Measurements from ENCODE around the gene SEC14L2.

Gene SEC14L2

DNA sequence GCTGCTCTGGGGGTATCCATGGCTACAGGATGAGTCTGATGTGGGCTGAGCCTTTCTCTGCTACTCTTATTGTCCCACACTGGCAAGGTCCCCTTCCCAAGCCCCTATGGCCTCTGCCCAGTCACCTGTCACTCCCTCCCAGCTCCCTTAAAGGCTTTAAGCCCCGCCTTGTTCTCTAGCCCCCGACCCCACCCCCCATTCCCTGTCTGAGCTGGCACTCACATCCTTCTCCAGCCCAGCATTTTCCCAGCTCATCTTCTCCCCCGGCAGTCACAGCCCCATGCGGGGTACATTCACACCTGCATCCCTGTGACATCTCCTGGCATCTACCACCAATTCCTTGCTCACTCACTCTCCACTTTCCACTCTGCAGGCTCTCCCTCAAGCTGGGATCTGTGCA is 33.1 kb downstream of the SEC14L2 start:
- H3K79me2 ChIP-seq (ENCODE audit: insufficient read depth, low read length): no peaks in the 10 kb centered on the region; the same call in 1 of the 2 replicates
- no peaks in the 10 kb centered on the region for H4K20me1 ChIP-seq (ENCODE audit: low read depth, low read length)
- peaks cover 8% of the 10 kb centered on the region; the same call in 1 of the 2 replicates for H3F3A ChIP-seq (ENCODE audit: insufficient read depth)
- H2AFZ ChIP-seq (ENCODE audit: low read depth, low read length, severe bottlenecking): no peak overlapping the region
- no peaks in the 10 kb centered on the region for H3K9me3 ChIP-seq (ENCODE audit: insufficient read depth, low read length)
- H3K4me2 ChIP-seq (ENCODE audit: low read depth, low read length, poor library complexity, severe bottlenecking): no peak overlapping the region
- no peaks in the 10 kb centered on the region for H3K36me3 ChIP-seq (ENCODE audit: low read length)
- no peak overlapping the region for H3K27ac ChIP-seq (ENCODE audit: low read depth, low read length)
- H3K4me3 ChIP-seq (ENCODE audit: insufficient read depth, low read length, poor library complexity, severe bottlenecking): no peak overlapping the region
- H3K27me3 ChIP-seq (ENCODE audit: low read length): no peaks in the 10 kb centered on the region
- no peak for TF ChIP-seq EZH2phosphoT487 (conservative IDR thresholded peaks at IDR 0.05; ENCODE audit: low read length)
- TF ChIP-seq, protein P1, sequence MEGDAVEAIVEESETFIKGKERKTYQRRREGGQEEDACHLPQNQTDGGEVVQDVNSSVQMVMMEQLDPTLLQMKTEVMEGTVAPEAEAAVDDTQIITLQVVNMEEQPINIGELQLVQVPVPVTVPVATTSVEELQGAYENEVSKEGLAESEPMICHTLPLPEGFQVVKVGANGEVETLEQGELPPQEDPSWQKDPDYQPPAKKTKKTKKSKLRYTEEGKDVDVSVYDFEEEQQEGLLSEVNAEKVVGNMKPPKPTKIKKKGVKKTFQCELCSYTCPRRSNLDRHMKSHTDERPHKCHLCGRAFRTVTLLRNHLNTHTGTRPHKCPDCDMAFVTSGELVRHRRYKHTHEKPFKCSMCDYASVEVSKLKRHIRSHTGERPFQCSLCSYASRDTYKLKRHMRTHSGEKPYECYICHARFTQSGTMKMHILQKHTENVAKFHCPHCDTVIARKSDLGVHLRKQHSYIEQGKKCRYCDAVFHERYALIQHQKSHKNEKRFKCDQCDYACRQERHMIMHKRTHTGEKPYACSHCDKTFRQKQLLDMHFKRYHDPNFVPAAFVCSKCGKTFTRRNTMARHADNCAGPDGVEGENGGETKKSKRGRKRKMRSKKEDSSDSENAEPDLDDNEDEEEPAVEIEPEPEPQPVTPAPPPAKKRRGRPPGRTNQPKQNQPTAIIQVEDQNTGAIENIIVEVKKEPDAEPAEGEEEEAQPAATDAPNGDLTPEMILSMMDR (IDR thresholded peaks at IDR 0.05; ENCODE audit: insufficient read depth, low read length, poor library complexity, severe bottlenecking): no peak
- H3K9ac ChIP-seq (ENCODE audit: low read length): no peak overlapping the region
- H3K9me2 ChIP-seq (replicated peaks; ENCODE audit: insufficient read depth, low read length): no peaks in the 10 kb centered on the region

DNA sequence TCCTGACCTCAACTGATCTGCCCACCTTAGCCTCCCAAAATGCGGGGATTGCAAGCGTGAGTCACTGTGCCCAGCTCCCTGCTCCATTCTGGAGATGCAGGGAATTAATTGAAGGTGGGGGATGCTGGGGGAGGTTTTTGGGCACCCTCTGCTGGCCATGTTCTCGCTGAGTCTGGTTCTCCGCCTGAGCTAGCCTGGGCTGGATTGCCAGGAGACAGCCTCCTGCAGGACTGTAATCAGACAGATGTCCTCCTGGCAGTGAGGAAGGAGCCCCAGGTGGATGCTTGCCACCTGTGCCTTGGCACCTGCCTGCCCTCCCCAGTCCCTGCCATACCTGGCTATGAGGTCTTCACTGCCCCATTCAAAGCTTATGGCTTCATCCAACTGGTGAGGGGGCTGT is 34.1 kb downstream of the SEC14L2 start:
- Histone ChIP-seq H3F3A (ENCODE audit: insufficient read depth) (peaks cover 6% of the 10 kb centered on the region), H3K27ac (ENCODE audit: low read depth, low read length) (no peak overlapping the region), H3K9me3 (ENCODE audit: insufficient read depth, low read length) (no peaks in the 10 kb centered on the region), H3K4me3 (ENCODE audit: insufficient read depth, low read length, poor library complexity, severe bottlenecking) (no peak overlapping the region), H4K20me1 (ENCODE audit: low read depth, low read length) (no peaks in the 10 kb centered on the region), H3K36me3 (ENCODE audit: low read length) (no peaks in the 10 kb centered on the region), H3K79me2 (ENCODE audit: insufficient read depth, low read length) (no peaks in the 10 kb centered on the region; the same call in 1 of the 2 replicates), H2AFZ (ENCODE audit: low read depth, low read length, severe bottlenecking) (no peak overlapping the region), H3K4me2 (ENCODE audit: low read depth, low read length, poor library complexity, severe bottlenecking) (no peak overlapping the region), H3K9me2 (replicated peaks; ENCODE audit: insufficient read depth, low read length) (no peaks in the 10 kb centered on the region), H3K9ac (ENCODE audit: low read length) (no peak overlapping the region), H3K27me3 (ENCODE audit: low read length) (no peaks in the 10 kb centered on the region)
- TF ChIP-seq, protein P1 (IDR thresholded peaks at IDR 0.05; ENCODE audit: insufficient read depth, low read length, poor library complexity, severe bottlenecking): no peak
- TF ChIP-seq EZH2phosphoT487 (conservative IDR thresholded peaks at IDR 0.05; ENCODE audit: low read length): no peak

DNA sequence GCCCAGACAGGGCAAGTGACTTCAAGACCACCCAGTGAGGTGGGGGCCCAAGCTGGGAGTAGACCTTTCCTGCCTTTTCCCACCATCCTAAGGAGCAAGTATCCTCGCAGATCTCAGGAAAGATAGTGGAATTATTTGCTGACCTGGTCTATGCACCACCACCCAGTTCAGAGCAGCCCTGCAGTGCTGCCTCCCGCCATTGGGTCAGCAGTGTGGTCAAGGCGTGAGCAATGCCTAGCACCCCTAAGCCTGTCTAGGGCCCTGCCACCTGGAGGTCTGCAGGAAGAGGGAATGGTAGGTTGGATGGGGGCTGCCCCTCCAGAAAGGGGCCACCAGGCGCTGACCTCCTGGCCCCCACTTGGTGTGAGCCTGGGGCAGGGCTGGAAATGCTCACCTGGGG is 35.3 kb downstream of the SEC14L2 start:
- no peak overlapping the region for H3K27ac ChIP-seq (ENCODE audit: low read depth, low read length)
- H2AFZ ChIP-seq (ENCODE audit: low read depth, low read length, severe bottlenecking): no peak overlapping the region
- peaks cover 14% of the 10 kb centered on the region for H3F3A ChIP-seq (ENCODE audit: insufficient read depth)
- TF ChIP-seq, protein P1 (IDR thresholded peaks at IDR 0.05; ENCODE audit: insufficient read depth, low read length, poor library complexity, severe bottlenecking): no peak
- TF ChIP-seq EZH2phosphoT487 (conservative IDR thresholded peaks at IDR 0.05; ENCODE audit: low read length): no peak
- H3K79me2 ChIP-seq (ENCODE audit: insufficient read depth, low read length): no peaks in the 10 kb centered on the region
- no peaks in the 10 kb centered on the region for H3K27me3 ChIP-seq (ENCODE audit: low read length)
- no peak overlapping the region for H3K4me3 ChIP-seq (ENCODE audit: insufficient read depth, low read length, poor library complexity, severe bottlenecking)
- no peak overlapping the region for H3K9ac ChIP-seq (ENCODE audit: low read length)
- no peaks in the 10 kb centered on the region for H4K20me1 ChIP-seq (ENCODE audit: low read depth, low read length)
- H3K9me3 ChIP-seq (ENCODE audit: insufficient read depth, low read length): no peaks in the 10 kb centered on the region
- no peak overlapping the region for H3K4me2 ChIP-seq (ENCODE audit: low read depth, low read length, poor library complexity, severe bottlenecking)
- no peaks in the 10 kb centered on the region for H3K36me3 ChIP-seq (ENCODE audit: low read length)
- H3K9me2 ChIP-seq (replicated peaks; ENCODE audit: insufficient read depth, low read length): no peaks in the 10 kb centered on the region
